ENCODE results near the gene NEURL4.
"Not testable (repeated sequence)": the region's sequence is repeated elsewhere in the genome, so short reads cannot be mapped to it uniquely, and the experiment has no call there.

The NEURL4 gene

GRCh38 chr17:7328840-7329373 lies at the start of gene NEURL4:
NEURL4 (minus strand) TSS chr17:7329335; CDS start chr17:7329312, 23 bp downstream.
- no peak for DNase-seq (ENCODE audit: low spot score)
- TF ChIP-seq CTCF (IDR thresholded peaks at IDR 0.05; ENCODE audit: borderline replicate concordance, control extremely low read depth, extremely low read depth, insufficient read depth, missing control alignments), result no peak
- in situ Hi-C loops (cut with MboI; ENCODE audit: low sequenced_read_pairs, unreplicated experiment), result no loop called here

- in situ Hi-C loops (cut with MboI; ENCODE audit: low sequenced_read_pairs, unreplicated experiment), result no loop called here
- TF ChIP-seq CTCF (IDR thresholded peaks at IDR 0.05; ENCODE audit: borderline replicate concordance, control extremely low read depth, extremely low read depth, insufficient read depth, missing control alignments), result no peak
- DNase-seq (ENCODE audit: low spot score), result no peak
These were observed 45.2 kb upstream of the NEURL4 start for GRCh38 chr17:7374353-7374752.

GRCh38 chr17:7370853-7371252 lies 41.7 kb upstream of the NEURL4 start:
- in situ Hi-C loops (cut with MboI; ENCODE audit: low sequenced_read_pairs, unreplicated experiment), result no loop called here
- TF ChIP-seq CTCF (IDR thresholded peaks at IDR 0.05; ENCODE audit: borderline replicate concordance, control extremely low read depth, extremely low read depth, insufficient read depth, missing control alignments), result no peak
- DNase-seq (ENCODE audit: low spot score), result no peak

GRCh38 chr17:7369825-7370224 lies 40.7 kb upstream of the NEURL4 start:
- no peak for TF ChIP-seq CTCF (IDR thresholded peaks at IDR 0.05; ENCODE audit: borderline replicate concordance, control extremely low read depth, extremely low read depth, insufficient read depth, missing control alignments)
- in situ Hi-C loops (cut with MboI; ENCODE audit: low sequenced_read_pairs, unreplicated experiment), result no loop called here

GRCh38 chr17:7368599-7368994 lies 39.5 kb upstream of the NEURL4 start:
- DNase-seq (ENCODE audit: low spot score); in situ Hi-C loops (cut with MboI; ENCODE audit: low sequenced_read_pairs, unreplicated experiment): not testable (repeated sequence)

More at GRCh38 chr17:7369825-7370224, 40.7 kb upstream of the NEURL4 start:
- no peak for DNase-seq (ENCODE audit: low spot score)

GRCh38 chr17:7367918-7368598 lies 38.9 kb upstream of the NEURL4 start:
- no peak for DNase-seq (ENCODE audit: low spot score)
- no peak for TF ChIP-seq CTCF (IDR thresholded peaks at IDR 0.05; ENCODE audit: borderline replicate concordance, control extremely low read depth, extremely low read depth, insufficient read depth, missing control alignments)
- in situ Hi-C loops (cut with MboI; ENCODE audit: low sequenced_read_pairs, unreplicated experiment), result no loop called here

- in situ Hi-C loops (cut with MboI; ENCODE audit: low sequenced_read_pairs, unreplicated experiment), result no loop called here
- TF ChIP-seq CTCF (IDR thresholded peaks at IDR 0.05; ENCODE audit: borderline replicate concordance, control extremely low read depth, extremely low read depth, insufficient read depth, missing control alignments), result no peak
- no peak for DNase-seq (ENCODE audit: low spot score)
These were observed 37.9 kb upstream of the NEURL4 start for GRCh38 chr17:7367083-7367482.

GRCh38 chr17:7365963-7366362 lies 36.8 kb upstream of the NEURL4 start:
- DNase-seq (ENCODE audit: low spot score); in situ Hi-C loops (cut with MboI; ENCODE audit: low sequenced_read_pairs, unreplicated experiment): not testable (repeated sequence)

All from GM13976 (cell line).